HUES64 (cell line): ENCODE results near the gene CD46.

Source experiments
- H3K27ac ChIP-seq: 2 replicates; pipeline ENCODE4 v1.7.0; 2013; ENCODE audit warnings: low read depth, low read length, inconsistent platforms
- H3K27me3 ChIP-seq: 2 replicates; pipeline ENCODE4 v1.6.1; 2013; ENCODE audit warnings: mild to moderate bottlenecking, low read length; ENCODE audit not compliant: insufficient read depth
- H3K36me3 ChIP-seq: 2 replicates; pipeline ENCODE4 v1.6.1; 2013; ENCODE audit warnings: mild to moderate bottlenecking, low read length; ENCODE audit not compliant: insufficient read depth
- H3K4me1 ChIP-seq: 2 replicates; pipeline ENCODE4 v1.6.1; 2013; ENCODE audit warnings: mild to moderate bottlenecking, low read length, moderate library complexity; ENCODE audit not compliant: insufficient read depth
- H3K4me3 ChIP-seq: 2 replicates; pipeline ENCODE4 v1.5.1; 2013; ENCODE audit warnings: mild to moderate bottlenecking, low read length, moderate library complexity
- H3K9ac ChIP-seq: 2 replicates; pipeline ENCODE4 v1.6.1; 2013; ENCODE audit warnings: mild to moderate bottlenecking, low read depth, low read length
- H3K9me3 ChIP-seq: 2 replicates; pipeline ENCODE4 v1.6.1; 2013; ENCODE audit warnings: low read depth, low read length; ENCODE audit not compliant: insufficient read depth
- WGBS: fragments of 150-250, 120-280 bp; methylation state at CpG from one replicate; pipeline ENCODE4 v1.1.7; 2013; ENCODE audit warnings: missing lambda C conversion rate; 5-methylcytosine and 5-hydroxymethylcytosine counted together

The CD46 gene

DNA sequence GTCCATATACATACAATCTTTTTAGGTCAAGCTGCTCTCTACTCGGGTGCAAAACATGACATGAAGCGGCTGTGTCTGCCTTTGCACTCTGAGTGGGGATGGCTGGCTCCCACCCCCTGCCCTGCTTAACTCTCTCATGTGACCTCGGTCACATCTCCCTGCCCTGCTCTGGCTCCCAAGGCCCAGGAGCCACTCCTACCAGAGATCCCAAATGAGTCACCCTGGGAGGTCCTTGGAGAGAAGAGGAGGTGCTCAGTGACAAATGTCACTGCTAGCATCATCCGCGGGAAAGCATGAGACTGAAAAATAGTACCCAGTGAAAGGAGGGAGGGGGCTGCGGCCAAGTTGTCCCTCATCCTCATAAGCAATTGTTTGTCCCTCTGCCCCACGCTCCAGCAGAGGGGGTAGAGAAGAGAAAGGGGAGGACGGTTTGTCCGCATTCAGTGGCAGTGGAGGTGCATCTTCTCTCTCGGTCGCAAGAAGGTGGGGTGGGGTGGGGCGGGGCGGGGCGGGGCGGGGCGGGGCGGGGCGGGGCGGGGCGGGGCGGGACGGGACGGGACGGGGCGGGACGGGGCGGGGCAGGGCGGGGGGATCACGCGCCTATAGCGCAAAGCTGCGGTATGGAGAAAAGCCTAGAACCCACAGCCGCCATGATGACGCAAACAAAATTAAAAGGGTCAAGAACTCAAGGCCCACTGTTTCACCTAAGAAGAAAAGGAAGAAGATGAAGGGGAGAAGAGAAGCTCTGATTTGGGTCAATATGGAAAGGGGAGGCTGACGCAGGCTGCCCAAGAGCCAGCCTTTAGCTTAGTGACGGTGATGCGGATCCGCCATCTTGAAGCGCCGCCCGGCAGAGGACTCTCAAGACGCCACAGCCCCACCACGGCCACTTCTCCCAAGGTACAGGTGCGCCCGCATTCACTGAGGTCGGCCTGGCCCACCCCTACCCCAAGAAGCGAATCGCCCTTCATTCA is 66.2 kb downstream of the CD46 start:
- Histone ChIP-seq H3K9me3 (no peaks in the 10 kb centered on the region), H3K4me3 (no peak overlapping the region), H3K27me3 (no peaks in the 10 kb centered on the region), H3K4me1 (peaks cover 6% of the 10 kb centered on the region; the same call in 1 of the 2 replicates), H3K36me3 (no peaks in the 10 kb centered on the region), H3K9ac (no peak overlapping the region), H3K27ac (no peak overlapping the region)
- WGBS, result 95% methylated on average over 33 of the region's 48 CpGs

DNA sequence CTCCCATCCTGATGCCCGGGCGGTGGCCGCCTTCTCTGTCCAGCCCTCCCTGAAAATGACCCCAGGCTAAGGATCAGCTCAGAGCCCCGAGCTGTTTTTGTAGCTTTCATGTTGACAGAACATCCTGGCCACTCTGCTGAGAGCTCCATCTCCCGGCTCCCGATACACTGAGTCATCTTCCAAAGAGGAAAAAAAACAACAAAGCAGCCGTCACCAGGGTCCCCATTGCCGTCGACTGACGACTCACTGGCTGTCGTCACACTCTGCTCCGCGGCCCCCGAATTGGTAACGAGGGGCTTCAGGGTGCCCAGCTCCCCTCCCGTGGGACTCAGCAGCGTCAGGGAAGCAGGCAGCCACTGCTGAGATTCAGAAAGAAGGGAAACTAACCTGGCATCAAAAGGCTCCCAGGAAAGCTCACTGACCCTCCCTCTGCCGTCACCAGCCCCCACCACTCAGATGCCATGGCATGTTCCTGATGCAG is 67.2 kb downstream of the CD46 start:
- Histone ChIP-seq H3K27me3 (no peaks in the 10 kb centered on the region), H3K4me1 (peaks cover 6% of the 10 kb centered on the region; the same call in 1 of the 2 replicates), H3K4me3 (no peak overlapping the region), H3K27ac (no peak overlapping the region), H3K9me3 (no peaks in the 10 kb centered on the region), H3K36me3 (no peaks in the 10 kb centered on the region), H3K9ac (no peak overlapping the region)
- 51% methylated on average over 18 of the region's 18 CpGs for WGBS

DNA sequence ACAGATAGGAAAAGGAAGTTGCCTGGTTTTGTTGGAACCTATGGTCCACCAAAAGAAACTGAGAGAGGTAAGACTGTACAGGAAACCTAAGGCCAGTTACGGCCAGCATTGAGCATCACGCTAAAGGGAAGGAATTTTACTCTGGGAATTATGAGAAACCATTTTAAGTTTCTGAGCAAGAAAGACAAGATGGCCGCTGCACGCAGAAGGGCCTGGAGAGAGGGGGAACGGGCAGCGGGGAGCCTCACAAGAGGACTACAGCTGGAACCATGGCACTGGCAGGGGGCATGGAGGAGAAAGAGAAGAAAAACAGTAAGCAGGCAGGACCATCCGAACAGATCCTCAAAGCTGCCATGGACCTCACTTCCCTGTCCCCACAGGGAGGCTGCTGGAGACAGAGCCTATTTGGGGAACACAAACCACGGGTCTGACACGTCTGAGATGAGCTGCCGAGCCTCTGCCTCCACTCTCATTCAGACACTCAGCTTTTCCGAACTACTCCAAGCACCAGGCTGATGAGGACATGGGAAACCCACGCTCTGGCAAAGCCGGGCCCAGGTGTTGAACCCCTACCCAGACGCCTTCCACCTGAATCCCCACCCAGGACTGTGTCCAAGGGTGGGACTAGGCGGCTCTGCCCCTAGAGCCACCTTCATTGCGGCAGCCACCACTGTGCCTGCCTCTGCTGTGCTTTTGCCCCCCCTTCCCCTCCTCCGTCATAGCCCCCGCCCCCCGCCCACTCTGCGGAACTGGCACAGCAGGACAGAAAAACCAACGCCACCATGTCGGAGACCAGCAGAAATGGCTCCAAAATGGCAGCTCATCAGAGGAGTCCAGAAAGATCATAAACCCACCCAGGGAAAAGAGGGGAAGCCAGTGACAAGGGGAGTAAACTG is 69.0 kb downstream of the CD46 start:
- Histone ChIP-seq H3K27me3 (no peaks in the 10 kb centered on the region), H3K27ac (no peak overlapping the region), H3K36me3 (no peaks in the 10 kb centered on the region), H3K4me3 (no peak overlapping the region), H3K9ac (no peak overlapping the region), H3K4me1 (peaks cover 6% of the 10 kb centered on the region; the same call in 1 of the 2 replicates), H3K9me3 (no peaks in the 10 kb centered on the region)
- 91% methylated on average over 20 of the region's 22 CpGs for WGBS

DNA sequence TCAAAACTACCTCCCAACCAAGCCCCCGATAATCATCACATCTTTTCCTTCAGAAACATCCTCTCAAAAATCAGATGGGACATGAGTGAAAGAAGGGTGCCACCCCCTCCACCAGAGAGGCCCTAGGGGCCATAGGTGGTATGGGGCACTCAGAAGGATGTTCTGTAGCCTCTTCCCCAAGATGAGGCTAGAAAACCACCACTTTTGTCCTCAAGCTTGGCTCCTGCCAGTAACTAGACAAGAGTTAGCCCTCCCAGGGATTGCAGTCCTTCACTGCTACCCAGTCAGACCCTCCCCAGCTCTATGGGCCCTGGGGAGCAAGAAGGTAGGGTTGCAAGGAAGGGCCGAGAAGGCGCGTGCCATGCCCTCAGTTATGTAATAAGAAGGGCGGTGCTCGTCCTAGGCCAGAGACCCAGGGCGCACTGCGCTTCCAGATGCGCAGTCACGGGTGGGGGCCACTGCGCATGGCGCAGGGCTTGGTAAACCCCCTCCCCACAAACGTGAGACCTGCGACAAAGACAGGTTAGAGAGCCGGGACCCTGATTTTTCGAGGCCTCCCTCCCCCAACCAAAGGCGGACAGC is 69.7 kb downstream of the CD46 start:
- 95% methylated on average over 16 of the region's 17 CpGs for WGBS
- Histone ChIP-seq H3K27ac (no peak overlapping the region), H3K4me1 (peaks cover 6% of the 10 kb centered on the region; the same call in 1 of the 2 replicates), H3K36me3 (no peaks in the 10 kb centered on the region), H3K27me3 (no peaks in the 10 kb centered on the region), H3K9me3 (no peaks in the 10 kb centered on the region), H3K9ac (no peak overlapping the region), H3K4me3 (no peak overlapping the region)

DNA sequence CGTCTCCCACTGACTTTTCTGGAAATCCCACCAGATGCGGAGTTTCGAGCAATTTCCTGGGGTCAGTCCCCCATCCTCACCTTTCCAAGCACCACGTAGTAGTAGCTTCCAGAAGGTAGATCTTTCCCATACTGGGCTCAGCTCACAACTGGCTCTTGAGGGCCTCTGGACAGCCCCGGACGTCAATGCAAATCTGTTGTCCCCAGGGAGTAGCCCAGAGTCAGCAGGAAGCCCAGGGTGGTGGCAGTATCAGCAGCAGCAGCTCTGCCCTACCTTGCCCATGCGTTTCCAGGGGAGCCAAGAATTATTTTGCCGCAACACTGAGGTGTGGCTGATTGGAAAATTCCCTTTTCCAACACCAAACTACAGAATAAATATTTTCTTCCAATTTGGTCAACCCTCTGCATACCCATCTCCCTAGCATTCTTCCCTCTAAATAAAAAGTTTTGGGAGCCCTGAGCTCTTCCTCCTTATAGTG is 70.3 kb downstream of the CD46 start:
- Histone ChIP-seq H3K9ac (no peak overlapping the region), H3K9me3 (no peaks in the 10 kb centered on the region), H3K4me1 (peaks cover 6% of the 10 kb centered on the region; the same call in 1 of the 2 replicates), H3K27ac (no peak overlapping the region), H3K27me3 (no peaks in the 10 kb centered on the region), H3K36me3 (no peaks in the 10 kb centered on the region), H3K4me3 (no peak overlapping the region)
- WGBS, result 85% methylated on average over 8 of the region's 8 CpGs

DNA sequence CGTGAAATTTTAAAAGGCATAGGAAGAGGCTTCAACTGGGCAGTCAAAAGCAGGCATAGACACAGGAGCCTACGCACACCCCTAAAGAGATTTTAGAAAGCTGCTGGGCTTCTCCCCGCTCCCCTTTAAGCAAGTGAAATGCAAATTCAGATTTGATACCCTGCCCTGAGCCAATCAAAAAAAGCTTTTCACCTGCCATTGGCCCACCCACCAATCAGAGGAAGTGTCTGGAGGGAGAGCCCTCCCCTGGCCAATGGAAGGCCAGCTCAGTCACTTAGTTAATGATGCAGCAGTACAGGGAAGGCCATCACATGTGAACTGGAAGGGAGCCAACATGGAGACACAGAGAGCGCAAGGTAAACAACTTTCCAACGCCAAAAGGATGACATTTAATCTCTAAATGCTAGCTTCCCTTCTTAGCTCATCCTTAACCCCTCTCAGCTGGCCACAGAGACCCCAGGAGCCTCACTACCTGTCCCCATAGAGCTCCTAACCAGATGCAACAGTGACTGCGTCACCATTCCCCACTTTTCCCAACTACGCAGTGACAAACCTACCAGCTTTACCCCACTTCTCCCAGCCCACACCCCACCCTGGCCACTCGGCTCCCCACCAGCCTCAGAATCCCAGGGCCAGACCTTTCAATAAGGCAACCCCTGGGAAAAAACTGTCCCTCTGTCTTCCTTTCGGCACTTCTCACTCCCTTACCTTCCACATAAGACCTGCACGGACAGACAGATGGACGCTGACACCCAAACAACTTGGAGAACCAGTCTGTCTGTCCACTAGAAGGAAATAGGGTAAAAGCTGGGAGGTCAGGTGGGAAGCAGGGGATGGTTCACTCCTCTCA is 71.0 kb downstream of the CD46 start:
- no peak overlapping the region for H3K4me3 ChIP-seq
- no peak overlapping the region for H3K27ac ChIP-seq
- H3K9ac ChIP-seq, result no peak overlapping the region
- peaks cover 6% of the 10 kb centered on the region; the same call in 1 of the 2 replicates for H3K4me1 ChIP-seq
- no peaks in the 10 kb centered on the region for H3K9me3 ChIP-seq
- no peaks in the 10 kb centered on the region for H3K27me3 ChIP-seq
- WGBS, result 93% methylated on average over 11 of the region's 11 CpGs
- no peaks in the 10 kb centered on the region for H3K36me3 ChIP-seq

DNA sequence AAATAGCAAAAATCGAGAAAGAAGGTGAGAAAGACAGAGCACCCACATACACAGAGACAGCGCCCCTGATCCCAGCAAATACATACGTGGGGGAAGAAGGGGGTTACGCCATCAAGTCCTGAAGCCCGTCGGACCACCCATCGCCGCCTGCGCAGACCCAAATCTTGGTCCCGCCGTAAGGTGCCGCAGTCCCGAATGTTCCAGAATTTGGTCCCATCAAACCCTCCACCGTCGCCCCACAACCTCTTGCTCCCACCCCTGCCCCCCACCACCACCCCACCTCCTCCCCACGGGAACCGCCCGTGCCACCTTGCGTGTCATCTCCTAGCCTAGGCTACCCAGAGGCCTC is 71.7 kb downstream of the CD46 start:
- Histone ChIP-seq H3K4me1 (peaks cover 6% of the 10 kb centered on the region; the same call in 1 of the 2 replicates), H3K9ac (no peak overlapping the region), H3K9me3 (no peaks in the 10 kb centered on the region), H3K27ac (no peak overlapping the region), H3K4me3 (no peak overlapping the region), H3K36me3 (no peaks in the 10 kb centered on the region), H3K27me3 (no peaks in the 10 kb centered on the region)
- 91% methylated on average over 18 of the region's 19 CpGs for WGBS

DNA sequence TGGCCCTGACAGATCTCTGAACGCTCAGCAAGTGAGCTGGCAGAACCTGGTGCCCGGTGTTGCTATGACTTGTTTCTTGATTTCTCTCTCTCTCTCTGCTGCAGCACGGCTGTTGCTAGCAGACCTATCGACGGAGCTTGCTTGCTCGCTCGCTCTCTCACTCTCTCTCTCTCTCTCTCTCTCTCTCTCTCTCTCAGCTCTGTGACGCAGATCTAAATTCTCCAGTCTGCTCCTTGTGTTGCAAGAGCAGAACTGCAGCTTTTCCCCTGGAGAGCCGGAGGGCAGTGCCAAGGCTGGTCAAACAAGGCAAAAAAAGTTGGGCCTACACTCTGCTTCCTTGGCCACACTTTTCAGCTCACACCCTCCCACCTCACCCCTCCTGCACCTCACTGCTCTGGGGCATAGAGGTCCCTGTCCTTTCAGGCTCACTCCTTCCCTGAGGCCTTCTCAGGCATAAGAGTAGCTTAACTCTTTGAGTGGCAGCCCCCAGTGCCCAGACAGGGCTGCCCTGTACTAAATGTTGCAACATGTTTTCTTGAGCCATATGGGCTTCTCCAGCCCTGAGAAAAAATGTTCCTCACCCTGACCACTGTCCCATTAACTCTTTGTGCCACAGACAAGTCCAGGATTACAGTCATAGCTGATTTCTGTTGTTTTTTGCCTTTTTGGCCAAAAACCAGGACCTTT is 72.2 kb downstream of the CD46 start:
- peaks cover 6% of the 10 kb centered on the region; the same call in 1 of the 2 replicates for H3K4me1 ChIP-seq
- 44% methylated on average over 9 of the region's 9 CpGs for WGBS
- H3K9ac ChIP-seq, result no peak overlapping the region
- no peaks in the 10 kb centered on the region for H3K27me3 ChIP-seq
- H3K9me3 ChIP-seq, result no peaks in the 10 kb centered on the region
- H3K36me3 ChIP-seq, result no peaks in the 10 kb centered on the region
- H3K27ac ChIP-seq, result no peak overlapping the region
- H3K4me3 ChIP-seq, result no peak overlapping the region

DNA sequence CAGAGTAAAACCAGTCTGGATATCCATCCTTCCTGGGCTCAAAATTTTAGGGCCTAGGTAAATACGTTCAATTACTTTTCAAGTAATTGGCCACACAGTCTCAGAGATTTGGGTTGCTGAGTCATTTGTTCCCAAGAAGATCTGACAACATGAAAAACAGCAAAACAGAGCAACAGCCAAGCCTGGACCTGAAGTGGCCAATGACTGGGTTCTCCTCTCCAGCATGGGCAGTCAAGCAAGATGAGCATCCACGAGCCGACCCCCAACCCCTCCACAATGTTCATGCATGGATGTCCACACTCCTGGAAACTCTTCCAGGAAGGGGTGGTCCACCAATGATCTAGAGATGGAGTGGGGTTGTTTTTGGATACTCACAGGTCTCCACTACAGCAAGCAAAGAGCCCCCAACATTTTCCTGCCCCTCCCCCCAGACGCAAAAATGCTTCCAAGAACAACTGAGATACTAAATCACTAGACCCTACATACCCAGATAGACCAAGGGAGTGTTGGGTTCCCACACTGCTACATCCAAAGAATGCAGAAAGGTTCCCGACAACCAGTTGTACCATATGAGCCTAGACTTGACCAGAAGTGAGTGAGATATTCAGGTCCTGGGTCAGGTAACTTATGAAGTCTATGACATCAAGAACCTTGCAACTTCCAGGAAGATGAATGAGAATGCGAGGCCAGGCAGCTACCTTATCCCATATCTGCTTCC is 73.0 kb downstream of the CD46 start:
- Histone ChIP-seq H3K9ac (no peak overlapping the region), H3K4me1 (peaks cover 6% of the 10 kb centered on the region; the same call in 1 of the 2 replicates), H3K9me3 (no peaks in the 10 kb centered on the region), H3K27ac (no peak overlapping the region), H3K27me3 (no peaks in the 10 kb centered on the region), H3K36me3 (no peaks in the 10 kb centered on the region), H3K4me3 (no peak overlapping the region)
- 98% methylated on average over 6 of the region's 6 CpGs for WGBS
